Measurements from ENCODE around the gene KANSL1.
"Not testable (repeated sequence)": the region's sequence is repeated elsewhere in the genome, so short reads cannot be mapped to it uniquely, and the experiment has no call there.

Gene KANSL1

GRCh38 chr17:46020023-46020761, 173.0 kb downstream of the KANSL1 start:
- Histone ChIP-seq H3K4me3 (ENCODE audit: extremely low read depth, insufficient read depth, low read length, poor library complexity, severe bottlenecking) (no peak overlapping the region), H3K9me3 (ENCODE audit: control insufficient read depth, low read length) (no peaks in the 10 kb centered on the region), H3K36me3 (ENCODE audit: control insufficient read depth, insufficient read depth, low read length) (peaks cover 31% of the 10 kb centered on the region), H3K27ac (ENCODE audit: low read depth, low read length, severe bottlenecking) (no peak overlapping the region), H3K4me1 (ENCODE audit: control insufficient read depth, insufficient read depth, low read length, poor library complexity, severe bottlenecking) (no peaks in the 10 kb centered on the region)
- WGBS, 2 experiments (ENCODE audit: insufficient coverage in 2 of 2), result 93 to 95% methylated on average over 11 to 12 of the region's 14 CpGs

DNA sequence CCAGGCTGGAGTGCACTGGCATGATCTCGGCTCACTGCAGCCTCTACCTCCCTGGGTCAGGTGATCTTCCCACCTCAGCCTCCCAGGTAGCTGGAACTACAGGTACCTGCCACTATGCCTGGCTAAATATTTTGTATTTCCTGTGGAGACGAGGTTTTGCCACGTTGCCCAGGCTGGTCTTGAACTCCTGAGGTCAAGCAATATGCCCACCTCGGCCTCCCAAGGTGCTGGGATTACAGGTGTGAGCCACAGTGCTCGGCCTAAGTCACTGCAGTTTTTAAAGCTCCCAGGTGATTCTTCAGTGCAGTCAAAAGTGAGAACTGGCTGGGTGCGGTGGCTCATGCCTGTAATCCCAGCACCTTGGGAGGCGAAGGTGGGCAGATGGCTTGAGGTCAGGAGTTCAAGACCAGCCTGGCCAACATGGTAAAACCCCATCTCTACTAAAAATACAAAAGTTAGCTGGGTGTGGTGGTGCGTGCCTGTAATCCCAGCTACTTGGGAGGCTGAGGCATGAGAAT, 173.8 kb downstream of the KANSL1 start:
- H3K9me3 ChIP-seq (ENCODE audit: control insufficient read depth, low read length); H3K4me1 ChIP-seq (ENCODE audit: control insufficient read depth, insufficient read depth, low read length, poor library complexity, severe bottlenecking); H3K4me3 ChIP-seq (ENCODE audit: extremely low read depth, insufficient read depth, low read length, poor library complexity, severe bottlenecking); H3K27ac ChIP-seq (ENCODE audit: low read depth, low read length, severe bottlenecking): not testable (repeated sequence)
- H3K36me3 ChIP-seq (ENCODE audit: control insufficient read depth, insufficient read depth, low read length), result peaks cover 25% of the 10 kb centered on the region
- 88 to 95% methylated on average over 5 to 7 of the region's 8 CpGs for WGBS, 2 experiments (ENCODE audit: insufficient coverage in 2 of 2)

DNA sequence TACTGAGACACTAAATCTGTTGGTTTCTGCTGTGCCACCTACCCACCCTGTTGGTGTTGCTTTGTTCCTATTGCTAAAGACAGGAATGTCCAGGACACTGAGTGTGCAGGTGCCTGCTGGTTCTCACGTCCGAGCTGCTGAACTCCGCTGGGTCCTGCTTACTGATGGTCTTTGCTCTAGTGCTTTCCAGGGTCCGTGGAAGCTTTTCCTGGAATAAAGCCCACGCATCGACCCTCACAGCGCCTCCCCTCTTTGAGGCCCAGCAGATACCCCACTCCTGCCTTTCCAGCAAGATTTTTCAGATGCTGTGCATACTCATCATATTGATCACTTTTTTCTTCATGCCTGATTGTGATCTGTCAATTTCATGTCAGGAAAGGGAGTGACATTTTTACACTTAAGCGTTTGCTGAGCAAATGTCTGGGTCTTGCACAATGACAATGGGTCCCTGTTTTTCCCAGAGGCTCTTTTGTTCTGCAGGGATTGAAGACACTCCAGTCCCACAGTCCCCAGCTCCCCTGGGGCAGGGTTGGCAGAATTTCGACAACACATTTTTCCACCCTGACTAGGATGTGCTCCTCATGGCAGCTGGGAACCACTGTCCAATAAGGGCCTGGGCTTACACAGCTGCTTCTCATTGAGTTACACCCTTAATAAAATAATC, 179.6 kb downstream of the KANSL1 start:
- Histone ChIP-seq H3K9me3 (ENCODE audit: control insufficient read depth, low read length) (no peaks in the 10 kb centered on the region), H3K4me3 (ENCODE audit: extremely low read depth, insufficient read depth, low read length, poor library complexity, severe bottlenecking) (no peak overlapping the region), H3K4me1 (ENCODE audit: control insufficient read depth, insufficient read depth, low read length, poor library complexity, severe bottlenecking) (peaks cover 7% of the 10 kb centered on the region), H3K27ac (ENCODE audit: low read depth, low read length, severe bottlenecking) (no peak overlapping the region), H3K36me3 (ENCODE audit: control insufficient read depth, insufficient read depth, low read length) (no peaks in the 10 kb centered on the region)
- 90 to 93% methylated on average over 9 of the region's 9 CpGs for WGBS, 2 experiments (ENCODE audit: insufficient coverage in 2 of 2)

DNA sequence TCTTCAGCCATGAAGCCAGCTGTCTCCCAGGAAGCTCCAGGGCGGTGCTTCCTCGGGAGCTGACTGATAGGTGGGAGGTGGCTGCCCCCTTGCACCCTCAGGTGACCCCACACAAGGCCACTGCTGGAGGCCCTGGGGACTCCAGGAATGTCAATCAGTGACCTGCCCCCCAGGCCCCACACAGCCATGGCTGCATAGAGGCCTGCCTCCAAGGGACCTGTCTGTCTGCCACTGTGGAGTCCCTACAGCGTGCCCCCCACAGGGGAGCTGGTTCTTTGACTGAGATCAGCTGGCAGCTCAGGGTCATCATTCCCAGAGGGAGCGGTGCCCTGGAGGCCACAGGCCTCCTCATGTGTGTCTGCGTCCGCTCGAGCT, 180.1 kb downstream of the KANSL1 start:
- WGBS, 2 experiments (ENCODE audit: insufficient coverage in 2 of 2), result 93 to 98% methylated on average over 7 of the region's 7 CpGs

GRCh38 chr17:46012506-46013079, 180.6 kb downstream of the KANSL1 start:
- H3K27ac ChIP-seq (ENCODE audit: low read depth, low read length, severe bottlenecking), result no peak overlapping the region
- no peaks in the 10 kb centered on the region for H3K36me3 ChIP-seq (ENCODE audit: control insufficient read depth, insufficient read depth, low read length)
- WGBS, 2 experiments (ENCODE audit: insufficient coverage in 2 of 2), result 80 to 86% methylated on average over 3 to 7 of the region's 11 CpGs
- H3K4me3 ChIP-seq (ENCODE audit: extremely low read depth, insufficient read depth, low read length, poor library complexity, severe bottlenecking), result no peak overlapping the region
- H3K9me3 ChIP-seq (ENCODE audit: control insufficient read depth, low read length), result no peaks in the 10 kb centered on the region
- peaks cover 7% of the 10 kb centered on the region for H3K4me1 ChIP-seq (ENCODE audit: control insufficient read depth, insufficient read depth, low read length, poor library complexity, severe bottlenecking)

More for the DNA sequence above, 180.1 kb downstream of the KANSL1 start:
- Histone ChIP-seq H3K4me1 (ENCODE audit: control insufficient read depth, insufficient read depth, low read length, poor library complexity, severe bottlenecking) (peaks cover 7% of the 10 kb centered on the region), H3K36me3 (ENCODE audit: control insufficient read depth, insufficient read depth, low read length) (no peaks in the 10 kb centered on the region), H3K9me3 (ENCODE audit: control insufficient read depth, low read length) (no peaks in the 10 kb centered on the region), H3K4me3 (ENCODE audit: extremely low read depth, insufficient read depth, low read length, poor library complexity, severe bottlenecking) (no peak overlapping the region), H3K27ac (ENCODE audit: low read depth, low read length, severe bottlenecking) (no peak overlapping the region)

GRCh38 chr17:46011711-46012505, 181.3 kb downstream of the KANSL1 start:
- H3K4me3 ChIP-seq (ENCODE audit: extremely low read depth, insufficient read depth, low read length, poor library complexity, severe bottlenecking), result no peak overlapping the region
- no peaks in the 10 kb centered on the region for H3K36me3 ChIP-seq (ENCODE audit: control insufficient read depth, insufficient read depth, low read length)
- peaks cover 7% of the 10 kb centered on the region for H3K4me1 ChIP-seq (ENCODE audit: control insufficient read depth, insufficient read depth, low read length, poor library complexity, severe bottlenecking)
- WGBS, 2 experiments (ENCODE audit: insufficient coverage in 2 of 2), result 95% methylated on average over 26 to 28 of the region's 28 CpGs
- H3K9me3 ChIP-seq (ENCODE audit: control insufficient read depth, low read length), result no peaks in the 10 kb centered on the region
- H3K27ac ChIP-seq (ENCODE audit: low read depth, low read length, severe bottlenecking), result no peak overlapping the region

DNA sequence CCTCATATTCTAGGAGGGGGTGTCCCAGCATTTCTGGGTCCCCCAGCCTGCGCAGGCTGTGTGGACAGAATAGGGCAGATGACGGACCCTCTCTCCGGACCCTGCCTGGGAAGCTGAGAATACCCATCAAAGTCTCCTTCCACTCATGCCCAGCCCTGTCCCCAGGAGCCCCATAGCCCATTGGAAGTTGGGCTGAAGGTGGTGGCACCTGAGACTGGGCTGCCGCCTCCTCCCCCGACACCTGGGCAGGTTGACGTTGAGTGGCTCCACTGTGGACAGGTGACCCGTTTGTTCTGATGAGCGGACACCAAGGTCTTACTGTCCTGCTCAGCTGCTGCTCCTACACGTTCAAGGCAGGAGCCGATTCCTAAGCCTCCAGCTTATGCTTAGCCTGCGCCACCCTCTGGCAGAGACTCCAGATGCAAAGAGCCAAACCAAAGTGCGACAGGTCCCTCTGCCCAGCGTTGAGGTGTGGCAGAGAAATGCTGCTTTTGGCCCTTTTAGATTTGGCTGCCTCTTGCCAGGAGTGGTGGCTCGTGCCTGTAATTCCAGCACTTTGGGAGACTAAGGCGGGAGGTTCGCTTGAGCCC, 182.5 kb downstream of the KANSL1 start:
- no peak overlapping the region for H3K27ac ChIP-seq (ENCODE audit: low read depth, low read length, severe bottlenecking)
- WGBS, 2 experiments (ENCODE audit: insufficient coverage in 2 of 2), result 86 to 89% methylated on average over 12 to 13 of the region's 16 CpGs
- no peaks in the 10 kb centered on the region for H3K9me3 ChIP-seq (ENCODE audit: control insufficient read depth, low read length)
- H3K4me3 ChIP-seq (ENCODE audit: extremely low read depth, insufficient read depth, low read length, poor library complexity, severe bottlenecking), result no peak overlapping the region
- H3K4me1 ChIP-seq (ENCODE audit: control insufficient read depth, insufficient read depth, low read length, poor library complexity, severe bottlenecking), result peaks cover 7% of the 10 kb centered on the region
- H3K36me3 ChIP-seq (ENCODE audit: control insufficient read depth, insufficient read depth, low read length), result no peaks in the 10 kb centered on the region

DNA sequence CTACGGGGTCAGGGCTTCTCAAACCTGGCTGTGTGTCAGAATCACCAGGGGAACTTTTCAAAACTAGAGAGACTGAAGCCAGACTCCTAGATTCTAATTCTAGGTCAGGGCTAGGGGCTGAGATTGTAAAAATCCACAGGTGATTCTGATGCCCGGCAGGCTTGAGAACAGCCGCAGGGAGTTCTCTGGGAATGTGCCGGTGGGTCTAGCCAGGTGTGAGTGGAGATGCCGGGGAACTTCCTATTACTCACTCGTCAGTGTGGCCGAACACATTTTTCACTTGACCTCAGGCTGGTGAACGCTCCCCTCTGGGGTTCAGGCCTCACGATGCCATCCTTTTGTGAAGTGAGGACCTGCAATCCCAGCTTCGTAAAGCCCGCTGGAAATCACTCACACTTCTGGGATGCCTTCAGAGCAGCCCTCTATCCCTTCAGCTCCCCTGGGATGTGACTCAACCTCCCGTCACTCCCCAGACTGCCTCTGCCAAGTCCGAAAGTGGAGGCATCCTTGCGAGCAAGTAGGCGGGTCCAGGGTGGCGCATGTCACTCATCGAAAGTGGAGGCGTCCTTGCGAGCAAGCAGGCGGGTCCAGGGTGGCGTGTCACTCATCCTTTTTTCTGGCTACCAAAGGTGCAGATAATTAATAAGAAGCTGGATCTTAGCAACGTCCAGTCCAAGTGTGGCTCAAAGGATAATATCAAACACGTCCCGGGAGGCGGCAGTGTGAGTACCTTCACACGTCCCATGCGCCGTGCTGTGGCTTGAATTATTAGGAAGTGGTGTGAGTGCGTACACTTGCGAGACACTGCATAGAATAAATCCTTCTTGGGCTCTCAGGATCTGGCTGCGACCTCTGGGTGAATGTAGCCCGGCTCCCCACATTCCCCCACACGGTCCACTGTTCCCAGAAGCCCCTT, 183.3 kb downstream of the KANSL1 start:
- Histone ChIP-seq H3K27ac (ENCODE audit: low read depth, low read length, severe bottlenecking) (no peak overlapping the region), H3K36me3 (ENCODE audit: control insufficient read depth, insufficient read depth, low read length) (no peaks in the 10 kb centered on the region), H3K4me3 (ENCODE audit: extremely low read depth, insufficient read depth, low read length, poor library complexity, severe bottlenecking) (no peak overlapping the region), H3K9me3 (ENCODE audit: control insufficient read depth, low read length) (no peaks in the 10 kb centered on the region), H3K4me1 (ENCODE audit: control insufficient read depth, insufficient read depth, low read length, poor library complexity, severe bottlenecking) (peaks cover 7% of the 10 kb centered on the region)
- WGBS, 2 experiments (ENCODE audit: insufficient coverage in 2 of 2), result 91 to 93% methylated on average over 31 of the region's 33 CpGs

GRCh38 chr17:46008591-46008990, 184.6 kb downstream of the KANSL1 start:
- no peak overlapping the region for H3K27ac ChIP-seq (ENCODE audit: low read depth, low read length, severe bottlenecking)
- no peaks in the 10 kb centered on the region for H3K36me3 ChIP-seq (ENCODE audit: control insufficient read depth, insufficient read depth, low read length)
- H3K4me3 ChIP-seq (ENCODE audit: extremely low read depth, insufficient read depth, low read length, poor library complexity, severe bottlenecking), result no peak overlapping the region
- 88 to 96% methylated on average over 9 of the region's 9 CpGs for whole genome bisulfite sequencing, 2 experiments (ENCODE audit: insufficient coverage in 2 of 2)
- H3K9me3 ChIP-seq (ENCODE audit: control insufficient read depth, low read length), result no peaks in the 10 kb centered on the region
- H3K4me1 ChIP-seq (ENCODE audit: control insufficient read depth, insufficient read depth, low read length, poor library complexity, severe bottlenecking), result no peaks in the 10 kb centered on the region
